ENCODE data around the gene KLC1. TPM values are rescaled to one million over a fixed set of nuclear protein-coding genes. Genes with fewer than 3 reads are reported as not detected.

Gene KLC1
- total RNA-seq (217 TPM), polyA plus RNA-seq (10 to 100 TPM; 51.9 to 67.0 (median 64.7) TPM)

DNA sequence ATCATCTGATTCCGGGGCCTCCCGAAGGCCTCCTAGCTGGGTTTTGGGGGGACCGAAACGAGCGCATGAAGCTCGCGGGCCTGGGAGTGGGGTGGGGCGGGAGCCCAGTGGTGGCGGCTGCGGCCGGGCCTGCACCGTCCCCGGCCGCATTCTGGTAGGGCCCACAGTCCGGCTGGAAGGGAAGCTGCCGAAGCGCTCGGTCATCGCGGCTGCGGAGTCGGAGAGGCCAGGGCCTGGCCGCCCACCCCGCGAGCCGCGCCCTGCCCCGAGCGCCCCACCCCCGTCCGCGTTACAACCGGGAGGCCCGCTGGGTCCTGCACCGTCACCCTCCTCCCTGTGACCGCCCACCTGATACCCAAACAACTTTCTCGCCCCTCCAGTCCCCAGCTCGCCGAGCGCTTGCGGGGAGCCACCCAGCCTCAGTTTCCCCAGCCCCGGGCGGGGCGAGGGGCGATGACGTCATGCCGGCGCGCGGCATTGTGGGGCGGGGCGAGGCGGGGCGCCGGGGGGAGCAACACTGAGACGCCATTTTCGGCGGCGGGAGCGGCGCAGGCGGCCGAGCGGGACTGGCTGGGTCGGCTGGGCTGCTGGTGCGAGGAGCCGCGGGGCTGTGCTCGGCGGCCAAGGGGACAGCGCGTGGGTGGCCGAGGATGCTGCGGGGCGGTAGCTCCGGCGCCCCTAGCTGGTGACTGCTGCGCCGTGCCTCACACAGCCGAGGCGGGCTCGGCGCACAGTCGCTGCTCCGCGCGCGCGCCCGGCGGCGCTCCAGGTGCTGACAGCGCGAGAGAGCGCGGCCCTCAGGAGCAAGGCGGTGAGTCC lies at the start of gene KLC1:
TSS of gene KLC1 (plus strand) at position 528 of the 819 bp plus-strand sequence. CDS start 25,354 bp downstream, outside the sequence.
- no peaks in the 10 kb centered on the region for H3K27me3 ChIP-seq (ENCODE audit: control insufficient read depth, insufficient read depth, low read length)
- H3K9me3 Mint-ChIP-seq = no peaks in the 10 kb centered on the region
- H3K4me1 ChIP-seq (ENCODE audit: control insufficient read depth, insufficient read depth, low read length, poor library complexity, severe bottlenecking) = peaks cover 50% of the 10 kb centered on the region
- peaks cover 5 to 63% (median 21%) of the 10 kb centered on the region in 4 donors for H3K4me1 Mint-ChIP-seq
- H3K27ac Mint-ChIP-seq = peak within 1 kb of the TSS; percentile 87 to 90 (median 89)
- peak; percentile 80 for ATAC-seq (ENCODE audit: low read depth in 2 of 2)
- H3K27ac ChIP-seq (ENCODE audit: insufficient read depth, low read length, poor library complexity, severe bottlenecking) = peak within 1 kb of the TSS; percentile 87
- peak within 1 kb of the TSS; percentile 89 to 94 (median 92) for H3K4me3 Mint-ChIP-seq
- H3K9me3 ChIP-seq (ENCODE audit: control insufficient read depth in 2 of 2, low read length in 2 of 2) = no peaks in the 10 kb centered on the region
- no peaks in the 10 kb centered on the region for H3K27me3 Mint-ChIP-seq
- H3K36me3 Mint-ChIP-seq = no peaks in the 10 kb centered on the region
- DNase-seq = peak; percentile 75 to 83 (median 78)
- H3K36me3 ChIP-seq (ENCODE audit: control insufficient read depth, insufficient read depth, low read length) = peaks cover 6% of the 10 kb centered on the region
- peak within 1 kb of the TSS; percentile 91 for H3K4me3 ChIP-seq (ENCODE audit: low read depth, low read length)

DNA sequence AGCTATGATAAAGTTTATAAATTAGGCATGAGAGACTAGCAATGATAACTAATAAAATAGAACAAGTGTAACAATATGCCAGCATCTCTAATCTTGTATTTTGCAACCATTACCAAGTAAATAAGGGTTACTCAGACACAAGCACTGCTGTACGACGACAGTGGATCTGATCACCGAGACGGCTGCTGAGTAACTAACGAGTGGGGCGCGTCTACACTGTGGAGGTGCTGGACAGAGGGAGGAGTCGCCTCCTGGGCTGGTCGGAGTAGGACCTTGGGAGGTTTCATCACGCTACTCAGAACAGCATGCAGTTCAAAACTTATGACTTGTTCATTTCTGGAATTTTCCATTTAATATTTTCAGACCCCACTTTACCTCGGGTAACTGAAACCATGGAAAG lies 47.8 kb upstream of the KLC1 start:
- H3K4me1 ChIP-seq (ENCODE audit: control insufficient read depth, insufficient read depth, low read length, poor library complexity, severe bottlenecking) = no peaks in the 10 kb centered on the region
- peaks cover 0 to 3% (median 1%) of the 10 kb centered on the region in 4 donors for H3K4me1 Mint-ChIP-seq
- no peaks in the 10 kb centered on the region for H3K27me3 ChIP-seq (ENCODE audit: control insufficient read depth, insufficient read depth, low read length)
- H3K36me3 ChIP-seq (ENCODE audit: control insufficient read depth, insufficient read depth, low read length) = peaks cover 21% of the 10 kb centered on the region
- peaks cover 25% of the 10 kb centered on the region for H3K36me3 Mint-ChIP-seq
- H3K9me3 ChIP-seq (ENCODE audit: control insufficient read depth in 2 of 2, low read length in 2 of 2) = no peaks in the 10 kb centered on the region
- no peaks in the 10 kb centered on the region for H3K9me3 Mint-ChIP-seq
- H3K4me3 ChIP-seq (ENCODE audit: low read depth, low read length) = no peak overlapping the region
- DNase-seq (no peak), ATAC-seq (ENCODE audit: low read depth in 2 of 2) (no peak)
- peak overlapping the region in 1 of 3 donors; percentile 23 for H3K27ac Mint-ChIP-seq
- no peak overlapping the region for H3K27ac ChIP-seq (ENCODE audit: insufficient read depth, low read length, poor library complexity, severe bottlenecking)
- no peak overlapping the region for H3K4me3 Mint-ChIP-seq
- H3K27me3 Mint-ChIP-seq = no peaks in the 10 kb centered on the region

DNA sequence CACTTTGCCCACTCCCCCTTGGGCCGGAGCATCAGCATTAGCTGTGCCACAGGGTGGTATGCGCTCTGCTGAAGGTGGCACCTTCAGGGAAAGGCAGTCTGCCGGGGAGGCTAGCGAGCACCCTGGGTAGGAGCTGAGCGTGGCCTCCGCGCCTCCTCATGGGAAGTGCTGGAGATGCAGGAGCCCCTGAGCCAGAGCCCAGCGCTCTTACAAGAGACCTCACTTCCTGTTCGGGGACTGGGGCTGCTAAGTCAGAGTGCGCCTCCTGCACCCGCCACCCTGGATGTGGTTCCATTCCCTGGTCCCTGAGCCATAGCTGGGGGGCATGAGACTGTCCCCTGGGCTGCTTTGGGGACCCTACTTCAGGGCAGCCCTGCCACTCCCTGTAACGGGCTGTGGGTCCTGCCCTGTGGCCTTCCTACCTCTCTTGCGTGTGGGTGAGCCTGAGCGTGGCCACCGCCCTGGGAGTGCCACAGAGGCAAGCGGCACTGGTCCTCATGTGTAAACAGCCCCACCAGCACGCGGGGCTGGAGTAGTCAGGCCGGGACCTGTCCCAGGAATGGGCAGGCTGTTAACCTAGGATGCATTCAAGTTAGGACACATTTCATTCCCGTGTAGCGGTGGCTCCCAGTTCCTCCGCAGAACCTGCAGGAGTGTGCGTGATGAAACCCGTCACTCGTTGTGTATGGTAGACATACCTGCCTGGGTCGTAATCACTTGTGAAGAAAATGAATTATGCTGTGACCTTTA lies 46.9 kb upstream of the KLC1 start:
- no peaks in the 10 kb centered on the region for H3K27me3 ChIP-seq (ENCODE audit: control insufficient read depth, insufficient read depth, low read length)
- H3K27me3 Mint-ChIP-seq = no peaks in the 10 kb centered on the region

DNA sequence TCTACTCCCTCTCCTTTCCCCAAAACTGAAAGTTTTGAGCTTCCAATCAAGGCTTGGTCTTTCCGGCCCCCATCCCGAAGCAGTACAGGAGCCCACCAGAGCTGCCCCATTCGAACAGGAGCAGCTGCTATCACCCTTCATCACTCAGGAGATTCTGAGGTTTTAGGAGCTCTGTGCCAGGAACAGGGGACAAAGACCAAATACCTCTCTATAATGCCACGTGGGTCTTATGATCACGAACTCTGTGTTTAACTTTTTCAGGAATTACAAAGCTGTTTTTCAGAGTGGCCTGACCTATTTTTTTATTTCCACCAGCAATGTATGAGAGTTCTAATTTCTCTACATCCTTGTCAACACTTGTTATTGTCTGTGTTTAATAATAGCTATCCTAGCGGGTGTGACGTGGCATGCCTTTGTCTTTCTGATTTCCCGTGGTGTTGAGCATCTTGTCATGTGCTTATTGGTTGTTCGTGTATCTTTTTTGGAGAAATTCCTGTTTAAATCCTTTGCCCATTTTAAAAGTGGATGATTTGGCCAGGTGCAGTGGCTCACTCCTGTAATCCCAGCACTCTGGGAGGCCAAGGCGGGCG lies 44.6 kb upstream of the KLC1 start:
- Histone ChIP-seq H3K27me3 (ENCODE audit: control insufficient read depth, insufficient read depth, low read length) (no peaks in the 10 kb centered on the region), H3K4me3 (ENCODE audit: low read depth, low read length) (no peak overlapping the region), H3K4me1 (ENCODE audit: control insufficient read depth, insufficient read depth, low read length, poor library complexity, severe bottlenecking) (no peaks in the 10 kb centered on the region), H3K36me3 (ENCODE audit: control insufficient read depth, insufficient read depth, low read length) (peaks cover 3% of the 10 kb centered on the region), H3K27ac (ENCODE audit: insufficient read depth, low read length, poor library complexity, severe bottlenecking) (no peak overlapping the region), H3K9me3 (ENCODE audit: control insufficient read depth in 2 of 2, low read length in 2 of 2) (no peaks in the 10 kb centered on the region)
- H3K9me3 Mint-ChIP-seq = no peaks in the 10 kb centered on the region
- no peaks in the 10 kb centered on the region for H3K27me3 Mint-ChIP-seq
- ATAC-seq (ENCODE audit: low read depth in 2 of 2) (no peak), DNase-seq (no peak)
- H3K27ac Mint-ChIP-seq = no peak overlapping the region
- peaks cover 21% of the 10 kb centered on the region for H3K36me3 Mint-ChIP-seq
- no peak overlapping the region for H3K4me3 Mint-ChIP-seq
- peaks cover 0 to 9% (median 4%) of the 10 kb centered on the region in 4 donors for H3K4me1 Mint-ChIP-seq

More for the DNA sequence above, 46.9 kb upstream of the KLC1 start:
- H3K4me1 Mint-ChIP-seq = peaks cover 0 to 8% (median 4%) of the 10 kb centered on the region in 4 donors
- peaks cover 28% of the 10 kb centered on the region for H3K36me3 Mint-ChIP-seq
- no peak for DNase-seq
- no peak overlapping the region for H3K4me3 Mint-ChIP-seq
- Histone ChIP-seq H3K36me3 (ENCODE audit: control insufficient read depth, insufficient read depth, low read length) (peaks cover 15% of the 10 kb centered on the region), H3K4me3 (ENCODE audit: low read depth, low read length) (no peak overlapping the region), H3K9me3 (ENCODE audit: control insufficient read depth in 2 of 2, low read length in 2 of 2) (no peaks in the 10 kb centered on the region), H3K27ac (ENCODE audit: insufficient read depth, low read length, poor library complexity, severe bottlenecking) (no peak overlapping the region), H3K4me1 (ENCODE audit: control insufficient read depth, insufficient read depth, low read length, poor library complexity, severe bottlenecking) (no peaks in the 10 kb centered on the region)
- no peak overlapping the region for H3K27ac Mint-ChIP-seq
- ATAC-seq (ENCODE audit: low read depth in 2 of 2) = no peak
- H3K9me3 Mint-ChIP-seq = no peaks in the 10 kb centered on the region

DNA sequence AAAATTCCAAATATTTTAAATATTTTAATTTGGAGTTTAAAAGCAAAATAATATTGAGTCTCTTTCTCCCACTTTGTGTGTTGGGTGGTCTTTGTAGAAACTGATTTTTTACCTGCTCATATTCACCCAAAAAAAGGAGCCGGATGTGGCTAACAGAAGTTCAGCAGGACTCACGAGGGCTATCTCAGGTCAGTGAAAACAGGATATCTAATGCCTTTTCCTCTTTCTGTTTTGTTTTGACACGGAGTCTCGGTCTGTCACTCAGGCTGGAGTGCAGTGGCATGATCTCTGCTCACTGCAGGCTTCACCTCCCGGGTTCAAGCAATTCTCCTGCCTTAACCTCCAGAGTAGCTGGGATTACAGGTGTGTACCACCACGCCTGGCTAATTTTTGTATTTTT lies 35.4 kb upstream of the KLC1 start:
- ATAC-seq (ENCODE audit: low read depth in 2 of 2) (peak in 1 of 2 donors; percentile 34), DNase-seq (no peak)
- Mint-ChIP-seq H3K4me3 (peak overlapping the region in 1 of 4 donors; percentile 41), H3K27ac (no peak overlapping the region), H3K9me3 (no peaks in the 10 kb centered on the region), H3K36me3 (peaks cover 5% of the 10 kb centered on the region), H3K27me3 (no peaks in the 10 kb centered on the region), H3K4me1 (peaks cover 0 to 6% (median 2%) of the 10 kb centered on the region in 4 donors)
- no peak overlapping the region for H3K4me3 ChIP-seq (ENCODE audit: low read depth, low read length)
- H3K9me3 ChIP-seq (ENCODE audit: control insufficient read depth in 2 of 2, low read length in 2 of 2) = no peaks in the 10 kb centered on the region
- no peak overlapping the region for H3K27ac ChIP-seq (ENCODE audit: insufficient read depth, low read length, poor library complexity, severe bottlenecking)
- no peaks in the 10 kb centered on the region for H3K27me3 ChIP-seq (ENCODE audit: control insufficient read depth, insufficient read depth, low read length)
- H3K4me1 ChIP-seq (ENCODE audit: control insufficient read depth, insufficient read depth, low read length, poor library complexity, severe bottlenecking) = peaks cover 6% of the 10 kb centered on the region
- H3K36me3 ChIP-seq (ENCODE audit: control insufficient read depth, insufficient read depth, low read length) = peaks cover 2% of the 10 kb centered on the region

DNA sequence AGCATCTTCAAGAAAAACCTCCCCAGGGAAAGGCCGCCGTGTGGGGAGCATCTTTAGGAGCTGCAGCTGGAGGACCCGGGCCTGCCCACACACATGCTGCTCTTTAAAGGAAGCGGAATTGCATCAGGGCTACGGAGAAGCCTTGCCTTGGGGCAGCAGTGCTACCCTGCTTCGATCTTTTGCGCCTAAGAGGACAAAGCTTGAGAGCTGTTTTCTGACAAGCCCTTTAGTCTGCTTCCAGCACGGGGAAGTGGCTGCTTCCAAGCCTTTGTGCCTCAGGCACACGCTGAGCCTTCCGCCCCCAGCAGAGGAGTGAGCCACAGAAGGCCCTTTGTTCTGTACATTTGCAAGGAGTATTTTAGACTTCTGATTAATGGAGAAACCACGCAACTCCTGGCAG lies 34.7 kb upstream of the KLC1 start:
- no peaks in the 10 kb centered on the region for H3K27me3 ChIP-seq (ENCODE audit: control insufficient read depth, insufficient read depth, low read length)
- H3K4me1 ChIP-seq (ENCODE audit: control insufficient read depth, insufficient read depth, low read length, poor library complexity, severe bottlenecking) = peaks cover 6% of the 10 kb centered on the region
- peaks cover 4% of the 10 kb centered on the region for H3K36me3 Mint-ChIP-seq
- peaks cover 0 to 6% (median 2%) of the 10 kb centered on the region in 4 donors for H3K4me1 Mint-ChIP-seq
- no peak overlapping the region for H3K4me3 ChIP-seq (ENCODE audit: low read depth, low read length)
- no peak overlapping the region for H3K27ac ChIP-seq (ENCODE audit: insufficient read depth, low read length, poor library complexity, severe bottlenecking)
- peaks cover 2% of the 10 kb centered on the region for H3K36me3 ChIP-seq (ENCODE audit: control insufficient read depth, insufficient read depth, low read length)
- no peaks in the 10 kb centered on the region for H3K9me3 ChIP-seq (ENCODE audit: control insufficient read depth in 2 of 2, low read length in 2 of 2)
- H3K9me3 Mint-ChIP-seq = no peaks in the 10 kb centered on the region
- no peak for ATAC-seq (ENCODE audit: low read depth in 2 of 2)
- H3K27me3 Mint-ChIP-seq = no peaks in the 10 kb centered on the region
- H3K4me3 Mint-ChIP-seq = no peak overlapping the region
- DNase-seq = no peak
- H3K27ac Mint-ChIP-seq = peak overlapping the region in 1 of 3 donors; percentile 83

DNA sequence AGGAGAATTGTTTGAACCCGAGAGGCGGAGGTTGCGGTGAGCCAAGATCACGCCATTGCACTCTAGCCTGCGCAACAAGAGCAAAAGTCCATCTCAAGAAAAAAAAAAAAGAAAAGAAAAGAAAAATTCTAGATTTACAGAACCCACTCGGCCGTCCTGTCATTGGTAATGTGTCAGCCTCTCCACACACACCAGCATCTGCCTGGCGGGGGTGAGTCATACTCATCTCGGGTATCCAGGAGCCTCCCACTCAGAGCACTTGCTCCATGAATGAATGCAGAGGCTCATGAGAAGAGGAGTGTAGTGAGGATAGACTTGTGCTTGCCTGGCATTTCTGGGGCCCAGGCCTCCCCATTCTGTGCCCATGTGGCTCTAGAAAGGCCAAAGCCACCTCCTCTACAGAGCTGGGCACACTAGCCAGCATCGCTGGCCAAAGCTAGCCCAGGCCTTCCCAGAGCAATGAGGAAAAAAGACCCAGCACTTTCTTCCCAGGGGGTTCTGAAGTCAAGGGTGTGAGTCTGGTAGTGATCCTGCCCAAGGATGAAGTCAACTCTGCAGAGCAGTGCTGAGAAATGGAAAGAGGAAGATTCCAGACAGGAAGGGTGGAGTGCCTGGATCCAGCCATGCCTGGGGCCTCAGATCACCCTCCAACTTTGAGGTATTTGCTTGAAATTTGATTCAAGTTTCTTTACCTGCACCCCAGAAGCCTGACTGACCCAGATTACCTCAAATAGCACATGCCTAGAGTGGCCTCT lies 31.2 kb upstream of the KLC1 start:
- peaks cover 0 to 6% (median 2%) of the 10 kb centered on the region in 4 donors for H3K4me1 Mint-ChIP-seq
- no peaks in the 10 kb centered on the region for H3K36me3 ChIP-seq (ENCODE audit: control insufficient read depth, insufficient read depth, low read length)

More for the DNA sequence above, 31.2 kb upstream of the KLC1 start:
- Histone ChIP-seq H3K4me3 (ENCODE audit: low read depth, low read length) (no peak overlapping the region), H3K27me3 (ENCODE audit: control insufficient read depth, insufficient read depth, low read length) (no peaks in the 10 kb centered on the region), H3K4me1 (ENCODE audit: control insufficient read depth, insufficient read depth, low read length, poor library complexity, severe bottlenecking) (peaks cover 6% of the 10 kb centered on the region), H3K9me3 (ENCODE audit: control insufficient read depth in 2 of 2, low read length in 2 of 2) (no peaks in the 10 kb centered on the region), H3K27ac (ENCODE audit: insufficient read depth, low read length, poor library complexity, severe bottlenecking) (no peak overlapping the region)
- ATAC-seq (ENCODE audit: low read depth in 2 of 2) (no peak), DNase-seq (no peak)
- no peaks in the 10 kb centered on the region for H3K36me3 Mint-ChIP-seq
- H3K27me3 Mint-ChIP-seq = no peaks in the 10 kb centered on the region
- no peak overlapping the region for H3K4me3 Mint-ChIP-seq
- no peaks in the 10 kb centered on the region for H3K9me3 Mint-ChIP-seq
- no peak overlapping the region for H3K27ac Mint-ChIP-seq
